K562 (cell line): Measurements from ENCODE around the gene RBBP5. TPM values are rescaled to one million over a fixed set of nuclear protein-coding genes. Genes with fewer than 3 reads are reported as not detected.

Experiments used
- ATAC-seq: fragments of 200-7000 bp; cut with Tn5 transposase; 3 replicates; pipeline ENCODE4 v1.9.1; 2020; ENCODE audit warnings: moderate library complexity
- BruUV-seq: library from RNA; stranded (reverse); fragments of 400-500 nt; replicated peaks from 2 replicates; lab custom pipeline; 2021; lab: Mats Ljungman, UMichigan
- CTCF ChIA-PET: fragments of 300-600 bp; formaldehyde crosslinking; extraction: SDS; loops from one replicate; lab custom pipeline; 2021; ENCODE audit warnings: low intra/inter-chr PET ratio; lab: Yijun Ruan, JAX
- POLR2A ChIA-PET: fragments of 300-600, 350-650 bp; sonication (Branson Sonifier 250); formaldehyde crosslinking; extraction: SDS; loops from one replicate; lab custom pipeline; 2021; ENCODE audit warnings: antibody characterized with exemption, inconsistent platforms; lab: Yijun Ruan, JAX
- DNase-seq, 4 experiments: peaks; one replicate each; pipeline versions ENCODE4 v3.0.0 to v3.0.0-alpha.2; 2011 to 2018; ENCODE audit warnings: low spot score in 3 of 4, mixed read lengths in 3 of 4; ENCODE audit errors: extremely low read depth in 1 of 4
- FAIRE-seq: peaks from 2 replicates; lab custom pipeline; 2011; peaks lifted over from hg19 to GRCh38; lab: Jason Lieb, UNC
- H2AFZ ChIP-seq: 2 replicates; pipeline ENCODE4 v1.6.0; 2011; ENCODE audit warnings: low read depth, low read length, control low read depth, inconsistent platforms
- H3K27ac ChIP-seq: fragments of 200-600 bp; 3 replicates; pipeline ENCODE4 v1.8.0; 2011; ENCODE audit warnings: low read depth, mild to moderate bottlenecking, control low read depth, inconsistent platforms, low read length, moderate library complexity, mixed read lengths; ENCODE audit errors: extremely low read depth
- H3K27me3 ChIP-seq, 2 experiments: fragments of 300-600 bp in 1 of 2; 2 replicates in 1 of 2; 3 replicates in 1 of 2; pipeline versions ENCODE4 v1.6.0 to v1.8.0; 2011; ENCODE audit warnings: inconsistent platforms in 2 of 2, low read length in 2 of 2, mild to moderate bottlenecking in 1 of 2, mixed read lengths in 1 of 2, moderate library complexity in 1 of 2; ENCODE audit not compliant: control insufficient read depth in 2 of 2, insufficient read depth in 2 of 2
- H3K36me3 ChIP-seq: fragments of 300-600 bp; 3 replicates; pipeline ENCODE4 v1.8.0; 2011; ENCODE audit warnings: mild to moderate bottlenecking, low read length, inconsistent platforms; ENCODE audit not compliant: control insufficient read depth, insufficient read depth
- H3K4me1 ChIP-seq, 2 experiments: fragments of 200-600 bp in 1 of 2; replicated peaks in 1 of 2; 2 replicates in 1 of 2; 3 replicates in 1 of 2; pipeline versions ENCODE4 v1.5.1 to v1.8.0; 2011; ENCODE audit warnings: inconsistent platforms in 2 of 2, low read length in 2 of 2, mild to moderate bottlenecking in 1 of 2, mixed read lengths in 1 of 2, moderate library complexity in 1 of 2; ENCODE audit not compliant: control insufficient read depth in 2 of 2, insufficient read depth in 2 of 2
- H3K4me2 ChIP-seq: 2 replicates; pipeline ENCODE4 v1.6.1; 2011; ENCODE audit warnings: low read length, control low read depth, inconsistent platforms, mixed read lengths; ENCODE audit not compliant: insufficient read depth
- H3K4me3 ChIP-seq: fragments of 200-600 bp; sonication (generic), shearing (Covaris generic); 2 replicates; pipeline ENCODE4 v1.5.1; 2016; ENCODE audit warnings: control low read depth, inconsistent platforms
- H3K79me2 ChIP-seq: fragments of 200-600 bp; 3 replicates; pipeline ENCODE4 v1.8.0; 2011; ENCODE audit warnings: low read length, inconsistent platforms; ENCODE audit not compliant: control insufficient read depth, insufficient read depth
- H3K9ac ChIP-seq, 2 experiments: 2 replicates each; pipeline versions ENCODE4 v1.6.0 to v1.6.1; 2011; ENCODE audit warnings: low read depth in 2 of 2, low read length in 2 of 2, control low read depth in 1 of 2, inconsistent platforms in 1 of 2, mild to moderate bottlenecking in 1 of 2, mixed read lengths in 1 of 2; ENCODE audit not compliant: insufficient read depth in 1 of 2
- H3K9me1 ChIP-seq: one replicate; pipeline ENCODE4 v1.6.0; 2011; ENCODE audit warnings: inconsistent platforms, mild to moderate bottlenecking, low read length, moderate library complexity; ENCODE audit not compliant: control insufficient read depth, insufficient read depth
- H3K9me3 ChIP-seq: replicated peaks from 2 replicates; pipeline ENCODE4 v1.5.1; 2011; ENCODE audit warnings: low read depth, low read length, inconsistent platforms; ENCODE audit not compliant: control insufficient read depth, insufficient read depth
- H4K20me1 ChIP-seq: replicated peaks from 2 replicates; pipeline ENCODE4 v1.6.1; 2011; ENCODE audit warnings: low read length, inconsistent platforms, mixed read lengths; ENCODE audit not compliant: control insufficient read depth, insufficient read depth
- ESRRB ChIP-seq: fragments of 250-450 bp; sonication (Bioruptor Pico); IDR thresholded peaks from 2 replicates; pipeline ENCODE4 v1.5.0; 2020; ENCODE audit warnings: mild to moderate bottlenecking, moderate library complexity, borderline replicate concordance
- MYNN ChIP-seq, 2 experiments: sonication (generic); formaldehyde crosslinking in 1 of 2; IDR thresholded peaks; 2 replicates each; pipeline versions ENCODE4 v1.5.0 to v1.6.1; 2016 to 2020; ENCODE audit warnings: antibody characterized with exemption in 1 of 2, missing genetic modification reagents in 1 of 2
- POLR3G ChIP-seq: IDR thresholded peaks from 2 replicates; pipeline ENCODE4 v1.6.1; 2011; ENCODE audit not compliant: insufficient read length, insufficient replicate concordance; ENCODE audit errors: extremely low read depth
- RBM14 ChIP-seq: fragments of 200-400 bp; formaldehyde crosslinking; IDR thresholded peaks from 2 replicates; pipeline ENCODE4 v1.6.1; 2018; ENCODE audit warnings: low read depth, mild to moderate bottlenecking, low read length, moderate library complexity, borderline replicate concordance; ENCODE audit not compliant: insufficient read depth
- RBM25 ChIP-seq: fragments of 200-400 bp; formaldehyde crosslinking; IDR thresholded peaks from 2 replicates; pipeline ENCODE4 v1.6.1; 2018; ENCODE audit warnings: low read length, low read depth, moderate library complexity; ENCODE audit not compliant: severe bottlenecking
- SFPQ ChIP-seq: fragments of 200-400 bp; formaldehyde crosslinking; IDR thresholded peaks from 2 replicates; pipeline ENCODE4 v1.6.1; 2017; ENCODE audit warnings: mild to moderate bottlenecking, low read depth, low read length, moderate library complexity
- TCF3 ChIP-seq: sonication (generic); formaldehyde crosslinking; IDR thresholded peaks from 2 replicates; pipeline ENCODE4 v1.4.0; 2020; ENCODE audit warnings: mild to moderate bottlenecking, missing genetic modification reagents
- ZC3H4 ChIP-seq: sonication (generic); formaldehyde crosslinking; IDR thresholded peaks from 2 replicates; pipeline ENCODE4 v1.9.0; 2021; ENCODE audit warnings: missing genetic modification reagents, borderline replicate concordance
- WGBS: fragments of 100-300 bp; shearing (Covaris generic); methylation state at CpG from one replicate; pipeline ENCODE4 v1.1.6; 2016; ENCODE audit warnings: low coverage, mixed read lengths; ENCODE audit not compliant: insufficient coverage; ENCODE audit errors: missing lambda C conversion rate; 5-methylcytosine and 5-hydroxymethylcytosine counted together
- in situ Hi-C: fragments of 300-500 bp; cut with MboI; formaldehyde crosslinking; loops from 4 replicates; pipeline ENCODE4 v1.15.0; 2018; ENCODE audit warnings: inconsistent platforms, mixed read lengths
- intact Hi-C: fragments of 100-400 bp; cut with micrococcal nuclease; formaldehyde crosslinking; loops from 2 replicates; pipeline ENCODE4 v1.14.2; 2022
- polyA plus RNA-seq, 8 experiments: library from polyadenylated mRNA; depleted of rRNA in 4 of 8; stranded (reverse) in 5 of 8; unstranded in 3 of 8; fragments of >200 nt; fragmentation: Nextera tagmentation in 2 of 8; fragmentation: Illumina TruSeq in 1 of 8; extraction: Ambion mirVana in 2 of 8; extraction: Trizol in 1 of 8; gene quantifications; 2 replicates each; pipeline versions ENCODE4 v1.2.1 to v1.2.3, GENCODE V29; 2011 to 2014; ENCODE audit warnings: inconsistent platforms in 1 of 8, missing spikeins in 1 of 8
- total RNA-seq, 7 experiments: library from RNA; depleted of rRNA in 6 of 7; stranded (reverse); fragments of >200 nt in 6 of 7; fragmentation: Illumina TruSeq in 2 of 7; extraction: Trizol in 2 of 7; gene quantifications; 2 replicates each; pipeline versions ENCODE4 v1.2.1 to v1.2.3, GENCODE V29; 2011 to 2021; ENCODE audit warnings: low replicate concordance in 1 of 7

The RBBP5 gene
- total and polyA plus RNA-seq, 9 of the 15 experiments (the other 6 are each of a cell fraction or from before 2014, with no cell fraction given): 17.2 to 37.4 (median 28.4) TPM

- peaks cover 0 to 19% of the 10 kb centered on the region in 2 experiments; a peak in 3 of 5 replicates for H3K4me1 ChIP-seq
- WGBS: 31% methylated on average over 12 of the region's 14 CpGs
- intact Hi-C loops (loop anchor here (1.0 to 10.0 kb wide), 3 partner anchors 72 to 256 kb away; no protein-coding TSS in a partner anchor), in situ Hi-C loops (loop anchor here (5.0 kb wide), 1 partner anchor 84 kb away; no protein-coding TSS in a partner anchor)
- H3K9me1 ChIP-seq: no peaks in the 10 kb centered on the region
- H3K4me3 ChIP-seq: no peak overlapping the region
- ATAC-seq: peak; percentile 53
- BruUV-seq: no TSS peak
- CTCF ChIA-PET: interaction anchor here (1.2 to 2.6 kb wide), 5 partner anchors 71 to 253 kb away, joined by 3 to 16 read pairs (median 6); no protein-coding TSS in a partner anchor
- H2AFZ ChIP-seq: no peak overlapping the region
- peaks cover 39 to 75% of the 10 kb centered on the region in 2 experiments for H3K27me3 ChIP-seq
- no peak overlapping the region for H3K27ac ChIP-seq
- FAIRE-seq: no peak
- no peak overlapping the region for H3K9ac ChIP-seq
- TF ChIP-seq MYNN (IDR thresholded peaks at IDR 0.05): no peak
- no peak for TF ChIP-seq MYNN (CRISPR knock-in tag; IDR thresholded peaks at IDR 0.05)
- no peak for TF ChIP-seq ZC3H4
- no peak for TF ChIP-seq ESRRB (CRISPR knock-in tag)
- 0 out of 2 replicates have a peak, but pooled peaks have one; percentile 41 for TF ChIP-seq RBM14
- no peaks in the 10 kb centered on the region for H3K79me2 ChIP-seq
- no peak overlapping the region for H3K4me2 ChIP-seq
- H3K9me3 ChIP-seq: no peaks in the 10 kb centered on the region
- H3K36me3 ChIP-seq: no peaks in the 10 kb centered on the region
- no peak for DNase-seq
- peaks cover 18% of the 10 kb centered on the region for H4K20me1 ChIP-seq
- POLR2A ChIA-PET: interaction anchor here (0.6 to 2.0 kb wide), 13 partner anchors 9 to 496 kb away, joined by 3 to 11 read pairs (median 3); no protein-coding TSS in a partner anchor
Measured at GRCh38 chr1:205061227-205061626, 60.6 kb downstream of the RBBP5 start.

DNA sequence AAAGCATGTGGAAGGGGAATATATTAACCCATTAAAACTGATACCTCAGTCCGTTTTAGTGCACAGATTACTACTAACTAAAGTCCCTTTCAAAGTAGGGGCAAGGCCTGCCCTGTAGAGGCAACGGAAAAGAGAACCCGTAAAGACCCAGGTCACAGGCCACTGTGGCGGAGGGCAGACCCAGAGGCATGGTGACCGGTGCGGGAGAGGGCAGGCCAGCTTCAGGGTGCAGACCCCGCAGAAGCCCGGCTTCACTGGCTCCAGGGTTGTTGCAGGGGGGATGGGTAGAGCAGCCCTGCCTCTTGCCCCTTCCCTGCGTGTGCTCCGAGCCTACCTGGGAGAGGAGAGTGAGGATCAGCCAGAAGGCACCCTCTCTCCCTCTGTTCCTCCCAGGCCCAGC, 61.0 kb downstream of the RBBP5 start:
- TF ChIP-seq RBM25 (no peak), SFPQ (no peak), POLR3G (no peak), TCF3 (CRISPR knock-in tag) (no peak)
- Histone ChIP-seq H3K36me3 (no peaks in the 10 kb centered on the region), H3K4me1 (peaks cover 0 to 15% of the 10 kb centered on the region in 2 experiments; a peak in 2 of 5 replicates), H3K27ac (no peak overlapping the region), H3K4me2 (no peak overlapping the region), H3K9ac (no peak overlapping the region), H3K9me3 (no peaks in the 10 kb centered on the region), H3K4me3 (no peak overlapping the region), H4K20me1 (peaks cover 23% of the 10 kb centered on the region), H2AFZ (no peak overlapping the region), H3K79me2 (no peaks in the 10 kb centered on the region), H3K9me1 (no peaks in the 10 kb centered on the region), H3K27me3 (peaks cover 41 to 75% of the 10 kb centered on the region in 2 experiments)
- BruUV-seq: no TSS peak
- ATAC-seq: no peak
- ChIA-PET POLR2A (interaction anchor here (0.6 to 1.3 kb wide), 3 partner anchors 12 to 125 kb away, joined by 3 read pairs; no protein-coding TSS in a partner anchor), CTCF (interaction anchor here (1.7 to 2.6 kb wide), 3 partner anchors 71 to 253 kb away, joined by 6 to 16 read pairs (median 9); no protein-coding TSS in a partner anchor)
- DNase-seq: no peak
- in situ Hi-C loops (loop anchor here (5.0 kb wide), 1 partner anchor 83 kb away; no protein-coding TSS in a partner anchor), intact Hi-C loops (loop anchor here (1.0 to 10.0 kb wide), 3 partner anchors 71 to 256 kb away; no protein-coding TSS in a partner anchor)
- FAIRE-seq: no peak
- 2% methylated on average over 10 of the region's 10 CpGs for WGBS
